ENCODE measurements around the gene OPRM1. TPM values are rescaled to one million over a fixed set of nuclear protein-coding genes. Genes with fewer than 3 reads are reported as not detected.

OPRM1 gene
- total RNA-seq, 2 donors from 2014 or later = 3.1 TPM; not detected in 1

DNA sequence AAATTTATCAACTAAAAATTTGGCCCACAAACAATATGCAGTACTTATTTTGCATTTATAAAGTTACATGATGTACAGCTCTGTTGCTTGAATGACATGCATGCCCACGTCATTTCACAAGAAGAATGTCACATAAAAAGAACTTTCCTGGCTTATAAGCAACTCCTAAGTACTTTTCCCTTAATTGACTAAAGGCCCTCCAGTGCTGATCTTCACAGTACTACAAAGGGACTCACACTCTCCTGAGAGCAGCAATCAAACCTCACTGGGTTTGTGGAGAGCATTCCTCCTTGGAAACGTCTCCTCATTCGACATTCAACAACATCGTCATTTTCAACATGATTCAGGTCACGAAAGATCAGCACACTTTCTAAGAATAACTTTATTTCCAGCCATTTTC lies 206.5 kb downstream of the OPRM1 start:
- Histone ChIP-seq H3K4me1 (no peaks in the 10 kb centered on the region), H3K4me3 (no peak overlapping the region), H3K36me3 (replicated peaks in 1 of 2; ENCODE audit: insufficient read depth in 1 of 2, low read depth in 2 of 2) (no peaks in the 10 kb centered on the region), H3K9me3 (no peaks in the 10 kb centered on the region), H3K27me3 (no peaks in the 10 kb centered on the region), H3K27ac (no peak overlapping the region)
- intact Hi-C loops (cut with DNase I) = no loop called here
- no peak for ATAC-seq
- WGBS, 2 donors = 54 to 61% methylated on average over 5 of the region's 5 CpGs
- no peak for DNase-seq
- TF ChIP-seq POLR2A (IDR thresholded peaks at IDR 0.05) = no peak
- TF ChIP-seq, protein P1, sequence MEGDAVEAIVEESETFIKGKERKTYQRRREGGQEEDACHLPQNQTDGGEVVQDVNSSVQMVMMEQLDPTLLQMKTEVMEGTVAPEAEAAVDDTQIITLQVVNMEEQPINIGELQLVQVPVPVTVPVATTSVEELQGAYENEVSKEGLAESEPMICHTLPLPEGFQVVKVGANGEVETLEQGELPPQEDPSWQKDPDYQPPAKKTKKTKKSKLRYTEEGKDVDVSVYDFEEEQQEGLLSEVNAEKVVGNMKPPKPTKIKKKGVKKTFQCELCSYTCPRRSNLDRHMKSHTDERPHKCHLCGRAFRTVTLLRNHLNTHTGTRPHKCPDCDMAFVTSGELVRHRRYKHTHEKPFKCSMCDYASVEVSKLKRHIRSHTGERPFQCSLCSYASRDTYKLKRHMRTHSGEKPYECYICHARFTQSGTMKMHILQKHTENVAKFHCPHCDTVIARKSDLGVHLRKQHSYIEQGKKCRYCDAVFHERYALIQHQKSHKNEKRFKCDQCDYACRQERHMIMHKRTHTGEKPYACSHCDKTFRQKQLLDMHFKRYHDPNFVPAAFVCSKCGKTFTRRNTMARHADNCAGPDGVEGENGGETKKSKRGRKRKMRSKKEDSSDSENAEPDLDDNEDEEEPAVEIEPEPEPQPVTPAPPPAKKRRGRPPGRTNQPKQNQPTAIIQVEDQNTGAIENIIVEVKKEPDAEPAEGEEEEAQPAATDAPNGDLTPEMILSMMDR (IDR thresholded peaks at IDR 0.05) = no peak

DNA sequence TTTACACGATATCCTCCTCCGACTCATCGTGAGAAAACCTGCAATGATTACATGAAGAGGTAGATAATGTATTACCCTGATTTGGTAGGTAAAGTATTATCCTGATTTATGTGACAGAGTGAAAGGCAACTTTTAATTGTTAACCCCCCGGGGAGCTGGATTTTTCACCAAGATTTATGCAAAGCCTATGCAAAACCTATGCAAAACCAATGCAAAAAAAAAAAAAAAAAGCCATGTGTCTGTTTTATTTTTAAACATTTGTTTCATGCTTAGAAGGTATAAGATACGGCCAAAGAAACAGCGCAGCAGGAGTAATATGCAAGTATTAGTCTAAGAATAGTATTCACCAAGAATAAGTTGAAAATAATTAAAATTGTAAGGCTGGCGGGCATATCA lies 207.7 kb downstream of the OPRM1 start:
- Histone ChIP-seq H3K9me3 (no peaks in the 10 kb centered on the region), H3K4me3 (peak overlapping the region in 1 of 2 donors; percentile 5), H3K36me3 (replicated peaks in 1 of 2; ENCODE audit: insufficient read depth in 1 of 2, low read depth in 2 of 2) (no peaks in the 10 kb centered on the region), H3K4me1 (no peaks in the 10 kb centered on the region), H3K27me3 (no peaks in the 10 kb centered on the region), H3K27ac (peak overlapping the region in 1 of 4 donors; percentile 54)
- ATAC-seq = no peak
- no peak for DNase-seq
- 66 to 67% methylated on average over 7 of the region's 7 CpGs for whole genome bisulfite sequencing, 2 donors
- no peak for TF ChIP-seq POLR2A (IDR thresholded peaks at IDR 0.05)
- TF ChIP-seq, protein P1 (IDR thresholded peaks at IDR 0.05) = no peak
- intact Hi-C loops (cut with DNase I) = no loop called here

DNA sequence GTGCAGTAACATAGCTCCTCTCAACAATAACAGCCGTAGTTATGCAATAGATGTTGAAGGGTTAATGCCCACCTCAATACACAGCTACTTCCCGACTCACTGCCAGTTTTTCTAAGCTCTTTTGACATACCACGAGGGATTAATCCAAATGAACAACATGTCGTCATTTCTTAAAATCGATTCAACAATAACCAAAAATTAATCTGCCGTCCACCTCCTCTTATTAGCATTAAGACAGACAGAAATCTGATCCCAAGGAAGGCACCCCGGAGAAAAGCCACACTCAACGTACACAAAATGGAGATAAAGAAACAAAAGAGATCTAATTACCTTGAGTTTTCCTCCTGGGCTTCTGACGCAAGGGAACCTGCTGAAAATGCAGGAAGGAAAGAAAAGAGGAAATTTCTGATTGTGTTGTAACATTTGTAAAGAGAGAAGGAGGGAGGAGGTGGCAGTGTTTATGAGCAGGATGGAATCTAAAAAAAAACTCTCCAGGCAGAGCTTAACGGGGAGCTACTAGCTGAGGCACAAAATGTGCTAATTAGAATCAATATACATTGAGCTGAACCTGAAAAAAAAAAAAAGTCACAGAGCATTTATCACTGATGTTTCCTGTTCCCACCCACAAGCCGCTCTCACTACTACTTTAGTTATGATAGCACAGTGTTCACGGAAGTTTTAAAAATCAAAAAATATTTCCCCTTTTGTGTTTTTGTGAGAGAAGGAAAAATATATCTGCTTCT lies 208.2 kb downstream of the OPRM1 start:
- Histone ChIP-seq H3K27me3 (no peaks in the 10 kb centered on the region), H3K36me3 (replicated peaks in 1 of 2; ENCODE audit: insufficient read depth in 1 of 2, low read depth in 2 of 2) (no peaks in the 10 kb centered on the region), H3K4me1 (no peaks in the 10 kb centered on the region), H3K4me3 (peak overlapping the region in 1 of 2 donors; percentile 5), H3K27ac (peak overlapping the region in 2 of 4 donors; percentile 40 to 54), H3K9me3 (no peaks in the 10 kb centered on the region)
- DNase-seq (no peak), ATAC-seq (peak; percentile 54)
- 28 to 34% methylated on average over 12 of the region's 12 CpGs for WGBS, 2 donors
- intact Hi-C loops (cut with DNase I) = no loop called here
- TF ChIP-seq, protein P1 (IDR thresholded peaks at IDR 0.05) = no peak
- peak in 1 of 3 donors; percentile 20 for TF ChIP-seq POLR2A (IDR thresholded peaks at IDR 0.05)

DNA sequence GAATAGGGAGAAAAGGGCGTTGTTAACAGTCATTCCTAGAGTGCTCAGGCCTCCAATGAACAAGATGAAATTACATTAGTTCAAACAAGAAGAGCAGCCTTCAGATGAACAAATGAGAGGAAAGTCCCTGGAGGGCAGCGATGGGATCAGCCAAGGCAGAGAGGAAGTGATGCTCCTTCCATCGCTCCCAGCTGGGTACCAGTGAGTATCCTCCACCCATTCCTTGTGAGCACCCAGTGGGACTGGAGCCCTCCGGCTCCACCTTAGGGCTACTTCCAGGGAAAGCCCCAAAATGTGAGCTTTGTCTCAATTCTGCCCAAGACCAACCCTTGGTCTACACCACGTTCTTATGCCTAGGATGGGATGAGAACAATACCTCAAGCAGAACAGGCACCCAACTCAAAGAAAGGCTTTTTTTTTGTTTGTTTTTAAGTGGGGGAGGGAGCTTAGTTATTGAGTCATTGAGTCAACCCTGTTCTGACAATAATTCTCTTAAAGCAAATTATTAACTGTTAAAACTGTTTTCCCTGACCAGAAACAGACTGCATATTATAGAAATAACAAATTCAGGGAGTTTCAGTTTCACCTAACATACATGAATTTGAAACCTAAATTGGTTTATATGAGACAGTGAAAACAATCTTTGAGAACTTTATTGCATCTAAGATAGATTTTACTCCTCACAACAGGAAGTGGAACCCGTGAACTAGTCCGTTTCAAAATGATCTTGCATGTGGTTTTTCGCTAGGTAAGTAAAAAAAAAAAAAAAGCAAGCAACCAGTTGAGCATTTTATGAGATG lies 210.7 kb downstream of the OPRM1 start:
- no peak for DNase-seq
- peak overlapping the region in 2 of 4 donors; percentile 24 to 46 for H3K27ac ChIP-seq
- no peak overlapping the region for H3K4me3 ChIP-seq
- WGBS, 2 donors = 56 to 63% methylated on average over 8 of the region's 8 CpGs
- H3K36me3 ChIP-seq (replicated peaks in 1 of 2; ENCODE audit: insufficient read depth in 1 of 2, low read depth in 2 of 2) = no peaks in the 10 kb centered on the region
- H3K27me3 ChIP-seq = no peaks in the 10 kb centered on the region
- no peaks in the 10 kb centered on the region for H3K4me1 ChIP-seq
- intact Hi-C loops (cut with DNase I) = no loop called here
- ATAC-seq = peak; percentile 41
- TF ChIP-seq, protein P1 (IDR thresholded peaks at IDR 0.05) = no peak
- TF ChIP-seq POLR2A (IDR thresholded peaks at IDR 0.05) = no peak
- H3K9me3 ChIP-seq = no peaks in the 10 kb centered on the region

Data from body of pancreas (tissue), 4 donors.